ENCODE measurements around the gene CAMSAP1.

The CAMSAP1 gene

GRCh38 chr9:135778421-135778820 lies 128.9 kb downstream of the CAMSAP1 start:
- in situ Hi-C loops (cut with MboI; ENCODE audit: low sequenced_read_pairs) = no loop called here

GRCh38 chr9:135777623-135778177 lies 129.6 kb downstream of the CAMSAP1 start:
- in situ Hi-C loops (cut with MboI; ENCODE audit: low sequenced_read_pairs) = no loop called here

GRCh38 chr9:135776893-135777622 lies 130.3 kb downstream of the CAMSAP1 start:
- in situ Hi-C loops (cut with MboI; ENCODE audit: low sequenced_read_pairs) = no loop called here

- in situ Hi-C loops (cut with MboI; ENCODE audit: low sequenced_read_pairs) = no loop called here
These were observed 131.4 kb downstream of the CAMSAP1 start for GRCh38 chr9:135775911-135776310.

- in situ Hi-C loops (cut with MboI; ENCODE audit: low sequenced_read_pairs) = no loop called here
These were observed 132.4 kb downstream of the CAMSAP1 start for GRCh38 chr9:135774794-135775525.

- in situ Hi-C loops (cut with MboI; ENCODE audit: low sequenced_read_pairs) = no loop called here
These were observed 133.1 kb downstream of the CAMSAP1 start for GRCh38 chr9:135774239-135774747.

GRCh38 chr9:135773530-135774238 lies 133.7 kb downstream of the CAMSAP1 start:
- in situ Hi-C loops (cut with MboI; ENCODE audit: low sequenced_read_pairs) = no loop called here

GRCh38 chr9:135772702-135773493 lies 134.4 kb downstream of the CAMSAP1 start:
- in situ Hi-C loops (cut with MboI; ENCODE audit: low sequenced_read_pairs) = no loop called here

- in situ Hi-C loops (cut with MboI; ENCODE audit: low sequenced_read_pairs) = no loop called here
These were observed 135.2 kb downstream of the CAMSAP1 start for GRCh38 chr9:135772056-135772646.

- in situ Hi-C loops (cut with MboI; ENCODE audit: low sequenced_read_pairs) = no loop called here
These were observed 135.8 kb downstream of the CAMSAP1 start for GRCh38 chr9:135771401-135772051.

- in situ Hi-C loops (cut with MboI; ENCODE audit: low sequenced_read_pairs) = no loop called here
These were observed 136.6 kb downstream of the CAMSAP1 start for GRCh38 chr9:135770771-135771170.

GRCh38 chr9:135770203-135770535 lies 137.2 kb downstream of the CAMSAP1 start:
- in situ Hi-C loops (cut with MboI; ENCODE audit: low sequenced_read_pairs) = no loop called here

GRCh38 chr9:135769489-135770202 lies 137.7 kb downstream of the CAMSAP1 start:
- in situ Hi-C loops (cut with MboI; ENCODE audit: low sequenced_read_pairs) = no loop called here

- in situ Hi-C loops (cut with MboI; ENCODE audit: low sequenced_read_pairs) = no loop called here
These were observed 138.7 kb downstream of the CAMSAP1 start for GRCh38 chr9:135768516-135769218.

- in situ Hi-C loops (cut with MboI; ENCODE audit: low sequenced_read_pairs) = no loop called here
These were observed 140.6 kb downstream of the CAMSAP1 start for GRCh38 chr9:135766707-135767106.

- in situ Hi-C loops (cut with MboI; ENCODE audit: low sequenced_read_pairs) = no loop called here
These were observed 141.1 kb downstream of the CAMSAP1 start for GRCh38 chr9:135766251-135766650.

- in situ Hi-C loops (cut with MboI; ENCODE audit: low sequenced_read_pairs) = no loop called here
These were observed 141.9 kb downstream of the CAMSAP1 start for GRCh38 chr9:135765416-135765815.

- in situ Hi-C loops (cut with MboI; ENCODE audit: low sequenced_read_pairs) = no loop called here
These were observed 142.6 kb downstream of the CAMSAP1 start for GRCh38 chr9:135764731-135765130.

Data from hTERT RPE-1 (cell line).